ENCODE data around the gene UBP1.

GRCh38 chr3:33417066-33417673 is 23.0 kb downstream of the UBP1 start:
- TF ChIP-seq CTCF (IDR thresholded peaks at IDR 0.05; ENCODE audit: low read depth, low read length, missing input control) (no peak), GABPA (IDR thresholded peaks at IDR 0.05 in 1 of 2, conservative IDR thresholded peaks at IDR 0.05 in 1 of 2) (no peak), FOXA1 (IDR thresholded peaks at IDR 0.05) (no peak), HNF4A (conservative IDR thresholded peaks at IDR 0.05) (no peak), YY1 (IDR thresholded peaks at IDR 0.05) (no peak), JUND (IDR thresholded peaks at IDR 0.05) (no peak), RAD21 (IDR thresholded peaks at IDR 0.05) (no peak), RXRA (IDR thresholded peaks at IDR 0.05) (no peak), ZBTB33 (IDR thresholded peaks at IDR 0.05) (no peak), FOXA2 (IDR thresholded peaks at IDR 0.05) (no peak), TAF1 (conservative IDR thresholded peaks at IDR 0.05) (no peak), REST (IDR thresholded peaks at IDR 0.05) (no peak)
- TF ChIP-seq, protein P1, sequence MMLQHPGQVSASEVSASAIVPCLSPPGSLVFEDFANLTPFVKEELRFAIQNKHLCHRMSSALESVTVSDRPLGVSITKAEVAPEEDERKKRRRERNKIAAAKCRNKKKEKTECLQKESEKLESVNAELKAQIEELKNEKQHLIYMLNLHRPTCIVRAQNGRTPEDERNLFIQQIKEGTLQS (IDR thresholded peaks at IDR 0.05), result no peak
- TF ChIP-seq, protein P2, sequence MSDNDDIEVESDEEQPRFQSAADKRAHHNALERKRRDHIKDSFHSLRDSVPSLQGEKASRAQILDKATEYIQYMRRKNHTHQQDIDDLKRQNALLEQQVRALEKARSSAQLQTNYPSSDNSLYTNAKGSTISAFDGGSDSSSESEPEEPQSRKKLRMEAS (IDR thresholded peaks at IDR 0.05), result no peak

Data from liver (tissue), 3 donors.